Left cardiac atrium (tissue), 4 donors: Measurements from ENCODE around the gene CYLD. TPM values are rescaled to one million over a fixed set of nuclear protein-coding genes. Genes with fewer than 3 reads are reported as not detected.

Experiments
- ATAC-seq, 2 donors: fragments of 200-7000 bp; cut with Tn5 transposase; one replicate each; pipeline ENCODE4 v1.9.1; 2020; ENCODE audit warnings: mild to moderate bottlenecking in 2 of 2, moderate library complexity in 2 of 2
- DNase-seq: peaks from one replicate; pipeline ENCODE4 v3.0.0-alpha.2; 2020
- intact Hi-C, 2 donors: fragments of 100-400 bp; cut with DNase I; formaldehyde crosslinking; loops; one replicate each; pipeline versions ENCODE4 v1.14.1 to v1.15.1; 2022 to 2023
- total RNA-seq, 2 donors: library from RNA; stranded (reverse); fragmentation: NEBNext Ultra II Directional; extraction: Animal tissue kit (Norgen Biotek cat#: 25700); gene quantifications; one replicate each; pipeline ENCODE4 v1.2.1, GENCODE V29; 2021
- donor health status: DM: no; HTN: yes; CAD: no.
- donor health status: DM: no; HTN: yes; CAD: no; lungs with severe emphysema.
- donor health status: DM: yes; HTN: yes; CAD: no.
- donor health status: Dilated cardiomyopathy.

CYLD gene
- total RNA-seq, 2 donors from 2014 or later: 26.7 to 29.6 TPM

DNA sequence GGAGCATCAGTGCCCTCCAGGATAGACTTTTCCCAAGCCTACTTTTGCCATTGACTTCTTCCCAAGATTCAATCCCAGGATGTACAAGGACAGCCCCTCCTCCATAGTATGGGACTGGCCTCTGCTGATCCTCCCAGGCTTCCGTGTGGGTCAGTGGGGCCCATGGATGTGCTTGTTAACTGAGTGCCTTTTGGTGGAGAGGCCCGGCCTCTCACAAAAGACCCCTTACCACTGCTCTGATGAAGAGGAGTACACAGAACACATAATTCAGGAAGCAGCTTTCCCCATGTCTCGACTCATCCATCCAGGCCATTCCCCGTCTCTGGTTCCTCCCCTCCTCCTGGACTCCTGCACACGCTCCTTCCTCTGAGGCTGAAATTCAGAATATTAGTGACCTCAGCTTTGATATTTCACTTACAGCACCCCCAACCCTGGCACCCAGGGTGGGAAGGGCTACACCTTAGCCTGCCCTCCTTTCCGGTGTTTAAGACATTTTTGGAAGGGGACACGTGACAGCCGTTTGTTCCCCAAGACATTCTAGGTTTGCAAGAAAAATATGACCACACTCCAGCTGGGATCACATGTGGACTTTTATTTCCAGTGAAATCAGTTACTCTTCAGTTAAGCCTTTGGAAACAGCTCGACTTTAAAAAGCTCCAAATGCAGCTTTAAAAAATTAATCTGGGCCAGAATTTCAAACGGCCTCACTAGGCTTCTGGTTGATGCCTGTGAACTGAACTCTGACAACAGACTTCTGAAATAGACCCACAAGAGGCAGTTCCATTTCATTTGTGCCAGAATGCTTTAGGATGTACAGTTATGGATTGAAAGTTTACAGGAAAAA lies 9.7 kb upstream of the CYLD start:
- no peak for DNase-seq
- no peak for ATAC-seq
- intact Hi-C loops: no loop called here

DNA sequence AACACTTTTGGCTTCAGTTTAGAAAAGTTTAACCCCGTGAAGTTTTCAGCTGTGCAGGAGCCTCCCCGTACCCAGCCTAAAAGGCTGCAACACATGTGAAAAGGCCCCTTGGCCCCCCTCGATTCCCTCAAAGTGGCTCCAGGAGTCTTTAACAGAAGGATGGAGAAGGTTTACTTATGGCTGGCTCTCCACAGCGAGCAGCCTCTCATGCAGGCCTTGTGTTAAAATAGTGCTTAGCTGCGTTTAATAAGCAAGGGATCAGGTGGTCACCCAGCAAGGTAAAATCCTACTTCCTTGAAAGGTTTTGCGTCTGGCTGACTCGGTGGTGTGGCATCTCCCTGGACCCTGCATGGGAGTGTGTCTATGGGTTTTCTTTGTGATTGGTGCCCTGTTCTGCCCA lies 8.4 kb upstream of the CYLD start:
- no peak for ATAC-seq
- DNase-seq: no peak
- intact Hi-C loops: no loop called here

- ATAC-seq (no peak), DNase-seq (no peak)
- intact Hi-C loops: no loop called here
These were observed 6.2 kb upstream of the CYLD start for GRCh38 chr16:50735629-50736122.

- no peak for DNase-seq
- ATAC-seq: no peak
- intact Hi-C loops: no loop called here
These were observed 5.4 kb upstream of the CYLD start for GRCh38 chr16:50736448-50736847.

DNA sequence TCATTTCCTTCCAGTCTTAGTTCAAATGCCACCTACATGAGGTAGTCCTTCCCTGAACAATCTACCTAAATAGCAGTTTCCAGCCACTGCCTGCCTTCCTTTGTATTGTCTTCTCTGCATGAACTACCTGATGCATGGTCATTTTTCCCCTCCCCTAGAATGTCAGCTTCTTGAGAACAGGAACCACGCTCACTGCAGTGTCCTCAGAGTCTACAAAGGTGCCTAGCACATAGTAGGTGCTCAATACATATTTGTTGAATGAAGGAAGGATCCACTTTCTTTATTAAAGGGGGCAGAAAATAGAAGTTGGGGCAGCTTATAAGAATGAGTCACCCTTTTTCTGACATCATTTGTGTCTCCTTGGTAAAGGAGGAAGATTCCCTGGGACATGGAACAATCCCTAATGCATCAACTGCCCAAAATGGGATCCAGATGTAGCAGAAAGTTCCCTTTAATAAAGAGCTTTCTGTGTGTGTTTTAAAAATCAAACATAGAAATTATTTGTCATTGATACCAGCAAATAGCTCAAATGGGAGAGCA lies 4.4 kb upstream of the CYLD start:
- intact Hi-C loops: no loop called here
- ATAC-seq (no peak), DNase-seq (no peak)

GRCh38 chr16:50739031-50739430 lies 2.9 kb upstream of the CYLD start:
- DNase-seq (no peak), ATAC-seq (no peak)
- intact Hi-C loops: no loop called here

GRCh38 chr16:50740736-50741135 lies 1.1 kb upstream of the CYLD start:
- DNase-seq: no peak

DNA sequence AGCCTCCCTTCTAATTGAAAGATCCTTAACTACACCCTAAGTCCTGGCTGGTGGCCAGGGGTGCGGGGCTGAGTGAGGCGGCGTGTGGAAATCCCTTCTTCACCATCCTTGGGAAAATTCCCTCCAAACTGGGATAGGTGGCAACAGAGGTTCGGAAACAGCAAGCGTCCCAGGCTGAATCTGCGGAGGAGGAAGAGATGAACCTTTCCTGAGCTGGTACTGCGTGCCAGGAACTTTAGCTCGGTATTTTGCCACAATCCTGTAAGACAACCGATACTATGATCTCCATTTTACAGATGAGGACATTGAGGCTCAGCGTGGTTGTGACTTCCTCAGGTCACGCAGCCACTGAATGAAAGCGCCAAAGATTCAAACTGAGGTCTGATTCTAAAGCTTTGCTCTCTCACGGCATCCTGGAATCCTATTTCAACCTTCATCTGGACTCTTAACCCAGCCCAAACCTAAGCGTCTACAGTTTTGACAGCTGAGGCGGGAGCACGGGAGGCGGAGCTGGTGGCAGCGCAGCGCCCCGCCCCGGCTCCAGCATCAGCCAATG lies 583 bp upstream of the CYLD start:
- DNase-seq (peak; percentile 41), ATAC-seq (peak in 1 of 2 donors; percentile 0)
- intact Hi-C loops: no loop called here

More at GRCh38 chr16:50740736-50741135, 1.1 kb upstream of the CYLD start:
- ATAC-seq: no peak
- intact Hi-C loops: no loop called here

GRCh38 chr16:50742576-50743200 lies 802 bp downstream of the CYLD start:
- intact Hi-C loops: no loop called here
- ATAC-seq (no peak), DNase-seq (peak; percentile 41)

GRCh38 chr16:50743581-50744225 lies 1.8 kb downstream of the CYLD start:
- ATAC-seq (no peak), DNase-seq (no peak)
- intact Hi-C loops: no loop called here

- no peak for DNase-seq
- intact Hi-C loops: no loop called here
- ATAC-seq: no peak
These were observed 3.0 kb downstream of the CYLD start for GRCh38 chr16:50744881-50745280.

DNA sequence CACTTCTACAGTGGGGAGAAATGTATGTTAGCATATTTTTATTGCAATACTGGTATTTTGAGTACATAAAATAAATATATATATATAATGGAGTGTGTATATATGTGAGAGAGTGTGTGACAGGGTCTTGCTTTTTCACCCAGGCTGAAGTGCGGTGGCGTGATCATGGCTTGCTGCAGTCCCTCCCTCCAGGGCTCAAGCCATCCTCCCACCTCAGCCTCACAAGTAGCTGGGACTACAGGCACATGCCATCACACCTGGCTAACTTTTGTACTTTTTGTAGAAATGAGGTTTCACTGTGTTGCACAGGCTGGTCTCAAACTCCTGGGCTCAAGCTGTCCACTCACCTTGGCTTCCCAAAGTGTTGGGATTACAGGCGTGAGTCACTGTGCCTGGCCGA lies 4.1 kb downstream of the CYLD start:
- ATAC-seq (no peak), DNase-seq (no peak)
- intact Hi-C loops: no loop called here

DNA sequence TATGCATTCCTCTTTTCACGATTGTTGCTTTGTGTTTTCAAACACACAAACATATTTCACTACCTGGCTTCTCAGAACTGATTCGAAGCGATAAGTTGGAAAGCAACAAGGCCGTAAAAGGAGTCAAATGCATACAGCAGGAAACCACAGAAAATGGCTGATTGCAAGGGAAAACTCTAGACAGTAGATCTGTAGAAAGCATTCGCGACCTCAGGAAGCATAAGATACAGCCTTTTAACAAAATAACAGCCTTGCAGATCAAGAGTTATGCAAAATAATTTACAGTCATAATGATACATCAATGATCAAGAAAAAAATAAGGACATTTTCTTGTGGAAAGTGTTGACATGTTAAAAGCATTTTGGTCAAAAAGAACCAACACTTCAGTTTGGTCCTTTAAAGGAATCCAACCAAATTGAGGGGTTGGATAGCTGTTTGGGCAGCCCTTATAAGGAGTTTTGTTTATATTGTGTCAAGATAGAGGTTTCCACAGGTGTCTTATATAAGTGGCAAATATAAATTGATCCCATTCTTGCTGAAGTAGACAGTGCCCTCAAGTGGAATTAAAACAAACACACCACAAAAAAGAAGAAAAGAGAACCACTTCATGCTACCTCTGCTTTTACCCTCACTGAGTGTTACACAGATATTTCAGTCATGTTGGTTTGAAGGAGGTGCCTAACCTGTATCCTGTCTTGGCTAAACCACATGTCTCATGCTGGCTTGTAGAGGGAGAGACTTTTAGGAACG lies 5.5 kb downstream of the CYLD start:
- intact Hi-C loops: no loop called here
- DNase-seq (no peak), ATAC-seq (peak; percentile 18 to 54)

DNA sequence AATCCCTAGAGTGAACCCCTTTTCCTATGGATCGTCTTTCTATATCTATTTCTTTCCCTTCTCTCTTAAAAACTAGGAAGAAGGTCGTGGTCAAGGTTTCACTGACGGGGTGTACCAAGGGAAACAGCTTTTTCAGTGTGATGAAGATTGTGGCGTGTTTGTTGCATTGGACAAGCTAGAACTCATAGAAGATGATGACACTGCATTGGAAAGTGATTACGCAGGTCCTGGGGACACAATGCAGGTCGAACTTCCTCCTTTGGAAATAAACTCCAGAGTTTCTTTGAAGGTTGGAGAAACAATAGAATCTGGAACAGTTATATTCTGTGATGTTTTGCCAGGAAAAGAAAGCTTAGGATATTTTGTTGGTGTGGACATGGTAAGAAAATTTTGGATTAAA lies 9.6 kb downstream of the CYLD start:
- DNase-seq (no peak), ATAC-seq (no peak)
- intact Hi-C loops: no loop called here

DNA sequence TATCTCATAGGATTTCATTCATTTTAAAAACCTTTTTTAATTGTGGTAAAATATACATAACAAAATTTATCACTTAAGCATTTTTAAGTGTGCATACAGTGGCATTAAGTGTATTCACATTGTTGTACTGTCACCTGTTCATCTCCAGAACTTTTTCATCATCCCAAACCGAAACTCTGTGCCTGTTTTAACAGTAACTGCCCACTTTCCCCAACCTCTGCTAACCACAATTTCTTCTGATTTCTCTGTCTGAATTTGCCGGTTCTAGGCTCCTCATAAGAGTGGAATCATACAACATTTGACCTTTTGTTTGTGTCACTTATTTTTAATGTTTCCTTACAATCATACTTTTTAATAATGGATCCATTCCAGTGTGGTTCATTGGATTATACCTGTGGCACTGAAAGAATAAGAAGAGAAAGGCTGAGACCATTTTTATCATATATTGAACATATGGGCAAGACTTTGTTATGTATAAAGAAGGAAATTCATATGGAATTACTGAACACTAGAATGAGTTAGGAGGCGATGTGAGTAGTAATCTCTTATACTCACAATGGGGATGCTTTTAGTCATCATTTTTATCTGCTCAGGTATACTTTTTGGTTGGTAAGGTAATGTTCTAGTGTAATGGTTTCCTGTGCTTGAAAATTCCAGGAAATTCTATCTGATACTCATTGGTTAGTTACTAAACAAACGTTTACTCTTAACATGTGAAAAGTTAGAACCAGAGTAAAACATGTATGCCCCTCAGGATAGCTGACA lies 10.8 kb downstream of the CYLD start:
- intact Hi-C loops: no loop called here
- DNase-seq: no peak
- no peak for ATAC-seq

DNA sequence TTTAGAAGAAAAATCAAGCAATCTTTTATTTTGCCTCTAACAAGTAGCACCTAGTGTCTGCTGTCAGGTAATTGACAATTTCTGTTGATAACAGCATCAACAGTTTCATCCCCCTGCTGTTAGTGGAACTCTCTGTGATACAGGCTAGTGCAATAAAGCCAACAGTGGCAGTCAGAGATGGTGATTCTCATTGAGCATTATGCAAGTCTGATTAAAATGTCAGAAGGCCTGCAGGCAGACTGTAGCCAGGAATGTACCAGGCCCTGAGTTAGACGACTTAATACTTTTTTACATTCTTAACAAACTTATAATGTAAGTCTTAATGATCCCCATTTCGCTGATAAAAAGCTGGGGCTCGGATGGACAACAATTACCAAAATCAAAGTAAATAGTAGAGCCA lies 14.6 kb downstream of the CYLD start:
- no peak for DNase-seq
- intact Hi-C loops: no loop called here
- ATAC-seq: no peak

GRCh38 chr16:50761267-50761666 lies 19.4 kb downstream of the CYLD start:
- DNase-seq: no peak
- no peak for ATAC-seq
- intact Hi-C loops: no loop called here

GRCh38 chr16:50762241-50762640 lies 20.4 kb downstream of the CYLD start:
- ATAC-seq: no peak
- intact Hi-C loops: no loop called here
- no peak for DNase-seq
